ENCODE data around the gene HTR6.

HTR6 gene

GRCh38 chr1:19700079-19700777, 35.6 kb downstream of the HTR6 start:
- no peak overlapping the region for H3K4me3 ChIP-seq (ENCODE audit: low read depth in 1 of 2, low read length in 1 of 2)
- H3K9me3 ChIP-seq, result no peaks in the 10 kb centered on the region
- no peaks in the 10 kb centered on the region for H3K4me1 ChIP-seq (ENCODE audit: control insufficient read depth in 1 of 2, insufficient read depth in 1 of 2, low read depth in 1 of 2, low read length in 1 of 2)
- H3K36me3 ChIP-seq, result peaks cover 8% of the 10 kb centered on the region
- no peaks in the 10 kb centered on the region for H3K27me3 ChIP-seq
- TF ChIP-seq CTCF (IDR thresholded peaks at IDR 0.05), result no peak
- no peak overlapping the region for H3K27ac ChIP-seq

GRCh38 chr1:19703280-19703679, 38.6 kb downstream of the HTR6 start:
- H3K9me3 ChIP-seq, result no peaks in the 10 kb centered on the region
- no peaks in the 10 kb centered on the region for H3K4me1 ChIP-seq (ENCODE audit: control insufficient read depth in 1 of 2, insufficient read depth in 1 of 2, low read depth in 1 of 2, low read length in 1 of 2)
- H3K27me3 ChIP-seq, result no peaks in the 10 kb centered on the region
- H3K27ac ChIP-seq, result no peak overlapping the region
- no peak overlapping the region for H3K4me3 ChIP-seq (ENCODE audit: low read depth in 1 of 2, low read length in 1 of 2)
- TF ChIP-seq CTCF (IDR thresholded peaks at IDR 0.05), result no peak
- peaks cover 5% of the 10 kb centered on the region for H3K36me3 ChIP-seq

GRCh38 chr1:19704247-19705113, 39.8 kb downstream of the HTR6 start:
- peak; percentile 45 for TF ChIP-seq CTCF (IDR thresholded peaks at IDR 0.05)

GRCh38 chr1:19705464-19705863, 40.8 kb downstream of the HTR6 start:
- H3K9me3 ChIP-seq, result no peaks in the 10 kb centered on the region
- no peak overlapping the region for H3K4me3 ChIP-seq (ENCODE audit: low read depth in 1 of 2, low read length in 1 of 2)
- H3K36me3 ChIP-seq, result peaks cover 4% of the 10 kb centered on the region
- H3K27me3 ChIP-seq, result no peaks in the 10 kb centered on the region
- H3K4me1 ChIP-seq (ENCODE audit: control insufficient read depth in 1 of 2, insufficient read depth in 1 of 2, low read depth in 1 of 2, low read length in 1 of 2), result no peaks in the 10 kb centered on the region
- H3K27ac ChIP-seq, result no peak overlapping the region
- TF ChIP-seq CTCF (IDR thresholded peaks at IDR 0.05), result no peak

More at GRCh38 chr1:19704247-19705113, 39.8 kb downstream of the HTR6 start:
- Histone ChIP-seq H3K27ac (no peak overlapping the region), H3K27me3 (no peaks in the 10 kb centered on the region), H3K9me3 (no peaks in the 10 kb centered on the region), H3K4me1 (ENCODE audit: control insufficient read depth in 1 of 2, insufficient read depth in 1 of 2, low read depth in 1 of 2, low read length in 1 of 2) (no peaks in the 10 kb centered on the region), H3K36me3 (peaks cover 5% of the 10 kb centered on the region), H3K4me3 (ENCODE audit: low read depth in 1 of 2, low read length in 1 of 2) (no peak overlapping the region)

GRCh38 chr1:19706136-19706535, 41.5 kb downstream of the HTR6 start:
- H3K4me3 ChIP-seq (ENCODE audit: low read depth in 1 of 2, low read length in 1 of 2), result no peak overlapping the region

More at GRCh38 chr1:19706136-19706535, 41.5 kb downstream of the HTR6 start:
- Histone ChIP-seq H3K27ac (no peak overlapping the region), H3K27me3 (no peaks in the 10 kb centered on the region), H3K4me1 (ENCODE audit: control insufficient read depth in 1 of 2, insufficient read depth in 1 of 2, low read depth in 1 of 2, low read length in 1 of 2) (no peaks in the 10 kb centered on the region), H3K9me3 (no peaks in the 10 kb centered on the region), H3K36me3 (no peaks in the 10 kb centered on the region)
- TF ChIP-seq CTCF (IDR thresholded peaks at IDR 0.05), result no peak
